OCI-LY7 (cell line): Measurements from ENCODE around the gene GPRASP2. TPM values are rescaled to one million over a fixed set of nuclear protein-coding genes. Genes with fewer than 3 reads are reported as not detected.

ENCODE experiments used
- BruUV-seq: library from RNA; stranded (reverse); fragments of 400-500 nt; replicated peaks from 2 replicates; lab custom pipeline; 2021; lab: Mats Ljungman, UMichigan
- CTCF ChIA-PET: fragments of 300-600 bp; sonication (Branson Sonifier 250); formaldehyde crosslinking; loops from one replicate; lab custom pipeline; 2022; ENCODE audit warnings: antibody characterized with exemption; ENCODE audit not compliant: unreplicated experiment; lab: Charles Lee
- POLR2A ChIA-PET: fragments of 300-600 bp; sonication (Branson Sonifier 250); formaldehyde crosslinking; loops from one replicate; lab custom pipeline; 2022; ENCODE audit warnings: antibody characterized with exemption; lab: Charles Lee
- DNase-seq: peaks from one replicate; pipeline ENCODE4 v3.0.0-alpha.2; 2015; ENCODE audit warnings: low spot score
- H2AFZ ChIP-seq: fragments of 200-600 bp; sonication (generic), shearing (Covaris generic); 2 replicates; pipeline ENCODE4 v1.6.1; 2014; ENCODE audit warnings: mild to moderate bottlenecking, antibody characterized with exemption, low read length, moderate library complexity
- H3K27ac ChIP-seq: fragments of 200-600 bp; sonication (generic); 2 replicates; pipeline ENCODE4 v1.5.1; 2014; ENCODE audit warnings: mixed run types, low read depth, mild to moderate bottlenecking, moderate library complexity, low read length, inconsistent platforms; ENCODE audit not compliant: poor library complexity, severe bottlenecking
- H3K36me3 ChIP-seq: fragments of 200-600 bp; sonication (generic); 2 replicates; pipeline ENCODE4 v1.6.1; 2014; ENCODE audit warnings: mild to moderate bottlenecking, antibody characterized with exemption, low read length, moderate library complexity, mixed read lengths; ENCODE audit not compliant: insufficient read depth
- H3K4me1 ChIP-seq: fragments of 200-600 bp; sonication (generic); 2 replicates; pipeline ENCODE4 v1.5.1; 2014; ENCODE audit warnings: mild to moderate bottlenecking, low read length; ENCODE audit not compliant: insufficient read depth, poor library complexity, severe bottlenecking
- H3K4me2 ChIP-seq: fragments of 200-600 bp; sonication (generic); 2 replicates; pipeline ENCODE4 v1.6.1; 2014; ENCODE audit warnings: mild to moderate bottlenecking, low read length
- H3K4me3 ChIP-seq: fragments of 200-600 bp; sonication (generic); 2 replicates; pipeline ENCODE4 v1.5.1; 2014; ENCODE audit warnings: mild to moderate bottlenecking, low read depth, low read length; ENCODE audit not compliant: poor library complexity, severe bottlenecking
- H3K79me2 ChIP-seq: fragments of 200-600 bp; sonication (generic); 2 replicates; pipeline ENCODE4 v1.6.1; 2016; ENCODE audit warnings: low read depth, mild to moderate bottlenecking, low read length, moderate library complexity, mixed read lengths; ENCODE audit not compliant: insufficient read depth
- H3K9me2 ChIP-seq: fragments of 200-600 bp; sonication (generic); 2 replicates; pipeline ENCODE4 v1.6.1; 2016; ENCODE audit warnings: mild to moderate bottlenecking, low read length, mixed read lengths; ENCODE audit not compliant: insufficient read depth
- H3K9me3 ChIP-seq: fragments of 200-600 bp; sonication (generic); 2 replicates; pipeline ENCODE4 v1.6.1; 2014; ENCODE audit warnings: mild to moderate bottlenecking, mixed run types, low read length, mixed read lengths
- H4K20me1 ChIP-seq: fragments of 200-600 bp; sonication (generic); 2 replicates; pipeline ENCODE4 v1.6.1; 2014; ENCODE audit warnings: mild to moderate bottlenecking, antibody characterized with exemption, low read length, moderate library complexity, mixed read lengths; ENCODE audit not compliant: insufficient read depth
- EZH2phosphoT487 ChIP-seq: fragments of 200-600 bp; sonication (generic); IDR thresholded peaks from 2 replicates; pipeline ENCODE4 v1.6.1; 2018; ENCODE audit warnings: low read depth, borderline replicate concordance, mild to moderate bottlenecking, mixed run types, antibody characterized with exemption, low read length, moderate library complexity, mixed read lengths
- intact Hi-C: fragments of 100-400 bp; cut with micrococcal nuclease; formaldehyde crosslinking; loops from one replicate; pipeline ENCODE4 v1.10.0; 2022; ENCODE audit not compliant: unreplicated experiment
- total RNA-seq, 2 experiments: library from RNA; depleted of rRNA in 1 of 2; stranded (reverse); fragments of >200 nt in 1 of 2; shearing (Covaris generic) in 1 of 2; gene quantifications; 2 replicates each; pipeline ENCODE4 v1.2.3, GENCODE V29; 2014 to 2022
- TF ChIP-seq, protein P1 (sequence below): fragments of 200-600 bp; sonication (generic); conservative IDR thresholded peaks from 2 replicates; pipeline ENCODE4 v1.5.1; 2014; ENCODE audit warnings: mild to moderate bottlenecking, antibody characterized with exemption, low read length, moderate library complexity, mixed read lengths

The GPRASP2 gene
- total RNA-seq, 2 experiments from 2014 or later: 0.28 TPM; not detected in 1

DNA sequence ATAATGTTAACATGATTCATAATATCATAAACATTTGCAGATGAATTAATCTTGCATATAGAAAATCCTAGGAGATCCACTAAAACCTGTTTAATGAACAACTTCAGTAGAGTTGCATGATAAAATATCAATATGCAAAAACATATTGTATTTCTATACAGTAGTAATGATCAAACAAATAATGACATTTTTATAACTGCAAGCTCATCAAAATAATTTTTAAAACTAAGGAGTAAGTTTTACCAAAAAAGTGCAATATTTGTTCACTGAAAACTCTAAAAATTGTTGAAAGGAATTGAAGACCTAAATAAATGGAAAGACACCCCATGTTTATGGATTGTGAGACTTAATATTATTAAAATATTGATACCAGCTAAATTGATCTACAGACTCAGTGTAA, 15.9 kb upstream of the GPRASP2 start:
- intact Hi-C loops: no loop called here
- no peak for DNase-seq
- H2AFZ ChIP-seq: no peak overlapping the region
- no peak overlapping the region for H3K4me2 ChIP-seq
- H4K20me1 ChIP-seq: no peaks in the 10 kb centered on the region
- H3K27ac ChIP-seq: no peak overlapping the region
- H3K9me3 ChIP-seq: no peaks in the 10 kb centered on the region
- no peaks in the 10 kb centered on the region for H3K36me3 ChIP-seq
- no peaks in the 10 kb centered on the region for H3K4me1 ChIP-seq
- no peaks in the 10 kb centered on the region for H3K79me2 ChIP-seq
- no peak overlapping the region for H3K4me3 ChIP-seq
- no TSS peak for BruUV-seq
- CTCF ChIA-PET: no interaction called here
- POLR2A ChIA-PET: no interaction called here
- no peaks in the 10 kb centered on the region for H3K9me2 ChIP-seq
- TF ChIP-seq EZH2phosphoT487: no peak
- TF ChIP-seq, protein P1, sequence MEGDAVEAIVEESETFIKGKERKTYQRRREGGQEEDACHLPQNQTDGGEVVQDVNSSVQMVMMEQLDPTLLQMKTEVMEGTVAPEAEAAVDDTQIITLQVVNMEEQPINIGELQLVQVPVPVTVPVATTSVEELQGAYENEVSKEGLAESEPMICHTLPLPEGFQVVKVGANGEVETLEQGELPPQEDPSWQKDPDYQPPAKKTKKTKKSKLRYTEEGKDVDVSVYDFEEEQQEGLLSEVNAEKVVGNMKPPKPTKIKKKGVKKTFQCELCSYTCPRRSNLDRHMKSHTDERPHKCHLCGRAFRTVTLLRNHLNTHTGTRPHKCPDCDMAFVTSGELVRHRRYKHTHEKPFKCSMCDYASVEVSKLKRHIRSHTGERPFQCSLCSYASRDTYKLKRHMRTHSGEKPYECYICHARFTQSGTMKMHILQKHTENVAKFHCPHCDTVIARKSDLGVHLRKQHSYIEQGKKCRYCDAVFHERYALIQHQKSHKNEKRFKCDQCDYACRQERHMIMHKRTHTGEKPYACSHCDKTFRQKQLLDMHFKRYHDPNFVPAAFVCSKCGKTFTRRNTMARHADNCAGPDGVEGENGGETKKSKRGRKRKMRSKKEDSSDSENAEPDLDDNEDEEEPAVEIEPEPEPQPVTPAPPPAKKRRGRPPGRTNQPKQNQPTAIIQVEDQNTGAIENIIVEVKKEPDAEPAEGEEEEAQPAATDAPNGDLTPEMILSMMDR: no peak

DNA sequence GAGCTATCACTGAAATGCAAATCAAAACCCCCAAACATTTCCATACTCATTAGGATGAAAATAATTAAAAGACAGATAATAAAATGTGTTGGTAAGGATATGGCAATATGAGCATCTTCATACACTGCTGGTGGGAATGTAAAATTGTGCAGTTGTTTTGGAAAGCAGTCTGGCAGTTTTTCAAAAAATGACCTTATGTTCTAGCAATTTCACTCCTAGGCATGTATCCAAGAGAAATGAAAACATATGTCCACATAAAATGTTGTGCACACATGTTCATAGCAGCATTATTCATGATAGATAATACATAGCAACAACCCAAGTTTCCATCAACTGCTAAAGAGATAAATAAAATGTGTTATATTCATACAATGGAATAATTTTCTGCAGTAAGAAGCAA, 14.8 kb upstream of the GPRASP2 start:
- H3K4me3 ChIP-seq: no peak overlapping the region
- no peaks in the 10 kb centered on the region for H3K9me2 ChIP-seq
- intact Hi-C loops: no loop called here
- H3K36me3 ChIP-seq: no peaks in the 10 kb centered on the region
- no peaks in the 10 kb centered on the region for H4K20me1 ChIP-seq
- H2AFZ ChIP-seq: no peak overlapping the region
- H3K4me1 ChIP-seq: no peaks in the 10 kb centered on the region
- no peaks in the 10 kb centered on the region for H3K79me2 ChIP-seq
- BruUV-seq: no TSS peak
- ChIA-PET POLR2A (no interaction called here), CTCF (no interaction called here)
- no peak overlapping the region for H3K27ac ChIP-seq
- no peak overlapping the region for H3K4me2 ChIP-seq
- no peak for TF ChIP-seq EZH2phosphoT487
- TF ChIP-seq, protein P1: no peak
- DNase-seq: no peak
- no peaks in the 10 kb centered on the region for H3K9me3 ChIP-seq

DNA sequence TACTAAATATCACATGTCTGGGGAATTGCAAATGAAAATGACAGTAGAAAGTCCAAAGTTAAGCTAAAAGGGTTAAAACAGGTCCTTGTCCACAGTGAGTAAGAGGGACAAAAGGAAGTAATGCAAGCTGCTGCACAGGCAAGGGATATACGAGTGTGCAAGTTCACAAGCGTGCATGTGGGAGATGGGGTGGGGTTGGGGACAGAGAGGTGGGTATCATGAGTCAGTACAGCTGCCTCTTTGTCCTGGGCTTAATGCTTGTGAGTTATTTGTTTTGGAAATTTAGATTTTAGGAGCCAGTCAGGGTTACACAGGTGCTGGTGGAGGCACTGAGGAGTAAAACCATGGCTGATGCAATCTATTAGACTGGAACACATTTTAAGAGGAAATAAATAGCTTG, 3.3 kb upstream of the GPRASP2 start:
- intact Hi-C loops: no loop called here
- Histone ChIP-seq H3K4me2 (no peak overlapping the region), H3K4me1 (no peaks in the 10 kb centered on the region), H3K4me3 (no peak overlapping the region), H2AFZ (no peak overlapping the region), H3K79me2 (no peaks in the 10 kb centered on the region), H3K36me3 (no peaks in the 10 kb centered on the region), H3K27ac (no peak overlapping the region), H4K20me1 (no peaks in the 10 kb centered on the region), H3K9me3 (no peaks in the 10 kb centered on the region), H3K9me2 (no peaks in the 10 kb centered on the region)
- TF ChIP-seq EZH2phosphoT487: no peak
- TF ChIP-seq, protein P1: no peak
- ChIA-PET CTCF (no interaction called here), POLR2A (interaction anchor here (1.2 kb wide), 2 partner anchors 10 to 12 kb away, joined by 3 to 5 read pairs; no protein-coding TSS in a partner anchor)
- no TSS peak for BruUV-seq
- DNase-seq: peak; percentile 9
